A549 (cell line): ENCODE results near the gene ICE2. TPM values are rescaled to one million over a fixed set of nuclear protein-coding genes. Genes with fewer than 3 reads are reported as not detected.

Experiments used
- ATAC-seq, 2 experiments: fragments of 200-7000 bp in 1 of 2; fragments of >200 bp in 1 of 2; cut with Nextera tagmentation in 1 of 2; cut with Tn5 transposase in 1 of 2; 3 replicates each; pipeline versions ENCODE4 v1.8.0 to v1.9.1; 2018 to 2020; ENCODE audit warnings: mild to moderate bottlenecking in 1 of 2, moderate library complexity in 1 of 2
- CTCF ChIA-PET: fragments of 300-600 bp; sonication (Branson Sonifier 250); formaldehyde crosslinking; extraction: SDS; loops from one replicate; lab custom pipeline; 2021; ENCODE audit warnings: antibody characterized with exemption, inconsistent platforms; lab: Yijun Ruan, JAX
- POLR2A ChIA-PET: fragments of 350-600 bp; formaldehyde crosslinking; extraction: SDS; loops from one replicate; lab custom pipeline; 2021; ENCODE audit warnings: antibody characterized with exemption, inconsistent platforms; lab: Yijun Ruan, JAX
- DNase-seq, 2 experiments: peaks; one replicate each; pipeline versions ENCODE4 v3.0.0 to v3.0.0-alpha.2; 2011 to 2016; ENCODE audit warnings: low read depth in 1 of 2, low spot score in 1 of 2
- FAIRE-seq: peaks from 2 replicates; lab custom pipeline; 2011; peaks lifted over from hg19 to GRCh38; lab: Jason Lieb, UNC
- H3K27ac ChIP-seq, 2 experiments: fragments of >200 bp; sonication (Bioruptor Twin); formaldehyde crosslinking; 3 replicates each; pipeline ENCODE4 v1.5.1; 2016 to 2017
- H3K4me1 ChIP-seq: fragments of >200 bp; sonication (Bioruptor Twin); formaldehyde crosslinking; 3 replicates; pipeline ENCODE4 v1.6.1; 2016
- H3K4me2 ChIP-seq: fragments of >200 bp; sonication (Bioruptor Twin); formaldehyde crosslinking; 3 replicates; pipeline ENCODE4 v1.6.1; 2016
- H3K4me3 ChIP-seq: fragments of >200 bp; sonication (Bioruptor Twin); formaldehyde crosslinking; 3 replicates; pipeline ENCODE4 v1.5.1; 2016
- H3K9me3 ChIP-seq: fragments of >200 bp; sonication (Bioruptor Twin); formaldehyde crosslinking; 3 replicates; pipeline ENCODE4 v1.6.1; 2016
- BHLHE40 ChIP-seq: IDR thresholded peaks from 2 replicates; pipeline ENCODE4 v1.6.1; 2012; ENCODE audit warnings: low read depth, low read length, inconsistent platforms
- CBX8 ChIP-seq: fragments of 200-600 bp; sonication (generic); IDR thresholded peaks from 2 replicates; pipeline ENCODE4 v1.6.1; 2016
- CEBPB ChIP-seq, 2 experiments: fragments of >200 bp in 1 of 2; sonication (Bioruptor Twin) in 1 of 2; formaldehyde crosslinking in 1 of 2; IDR thresholded peaks; 2 replicates each; pipeline ENCODE4 v1.6.1; 2012 to 2016
- CHD2 ChIP-seq: fragments of 150-350 bp; IDR thresholded peaks from 2 replicates; pipeline ENCODE4 v1.6.1; 2014; ENCODE audit warnings: low read length; ENCODE audit not compliant: partially characterized antibody
- EHF ChIP-seq: fragments of 250-450 bp; sonication (Bioruptor Pico); IDR thresholded peaks from 2 replicates; pipeline ENCODE4 v1.5.0; 2020; ENCODE audit warnings: mild to moderate bottlenecking
- ESRRA ChIP-seq: fragments of 150-350 bp; IDR thresholded peaks from 2 replicates; pipeline ENCODE4 v1.6.1; 2014; ENCODE audit warnings: mild to moderate bottlenecking, low read length, borderline replicate concordance
- FOSB ChIP-seq: fragments of 250-450 bp; sonication (Bioruptor Pico); IDR thresholded peaks from 2 replicates; pipeline ENCODE4 v1.5.0; 2020; ENCODE audit warnings: mild to moderate bottlenecking, moderate library complexity
- FOXS1 ChIP-seq: fragments of 250-450 bp; sonication (Bioruptor Pico); IDR thresholded peaks from 2 replicates; pipeline ENCODE4 v1.5.0; 2020; ENCODE audit warnings: mild to moderate bottlenecking, moderate library complexity
- HEYL ChIP-seq: fragments of 250-450 bp; sonication (Bioruptor Pico); IDR thresholded peaks from 2 replicates; pipeline ENCODE4 v1.8.0; 2021; ENCODE audit warnings: mild to moderate bottlenecking, moderate library complexity
- HOXA7 ChIP-seq: fragments of 250-450 bp; sonication (Bioruptor Pico); IDR thresholded peaks from 2 replicates; pipeline ENCODE4 v1.5.0; 2020; ENCODE audit warnings: mild to moderate bottlenecking, moderate library complexity
- HOXB13 ChIP-seq: fragments of 250-450 bp; sonication (Bioruptor Pico); IDR thresholded peaks from 2 replicates; pipeline ENCODE4 v1.5.0; 2020; ENCODE audit warnings: low read depth, mild to moderate bottlenecking, moderate library complexity
- HOXB5 ChIP-seq: fragments of 250-450 bp; sonication (Bioruptor Pico); IDR thresholded peaks from 2 replicates; pipeline ENCODE4 v1.5.0; 2020; ENCODE audit warnings: mild to moderate bottlenecking, moderate library complexity
- JUN ChIP-seq, 2 experiments: fragments of >200 bp; sonication (Bioruptor Twin); formaldehyde crosslinking; IDR thresholded peaks; 2 replicates in 1 of 2; 3 replicates in 1 of 2; pipeline ENCODE4 v1.6.1; 2016 to 2017
- JUNB ChIP-seq: fragments of >200 bp; sonication (Bioruptor Twin); formaldehyde crosslinking; IDR thresholded peaks from 2 replicates; pipeline ENCODE4 v1.6.1; 2016
- KDM1A ChIP-seq: fragments of 200-600 bp; sonication (generic); IDR thresholded peaks from 2 replicates; pipeline ENCODE4 v1.6.1; 2016; ENCODE audit warnings: low read depth, mild to moderate bottlenecking
- MYC ChIP-seq: IDR thresholded peaks from 2 replicates; pipeline ENCODE4 v1.6.1; 2012; ENCODE audit warnings: mild to moderate bottlenecking, inconsistent platforms, low read length, improper control_type of control experiment, borderline replicate concordance
- NR3C1 ChIP-seq: fragments of >200 bp; sonication (Bioruptor Twin); formaldehyde crosslinking; IDR thresholded peaks from 3 replicates; pipeline ENCODE4 v1.6.1; 2017
- PHF8 ChIP-seq: fragments of 200-600 bp; sonication (generic); IDR thresholded peaks from 2 replicates; pipeline ENCODE4 v1.6.1; 2016; ENCODE audit warnings: low read depth, mild to moderate bottlenecking, antibody characterized with exemption, moderate library complexity, borderline replicate concordance
- POLR2A ChIP-seq: IDR thresholded peaks from 2 replicates; pipeline ENCODE4 v1.6.1; 2012; ENCODE audit warnings: mild to moderate bottlenecking, low read length
- POLR2AphosphoS2 ChIP-seq: conservative IDR thresholded peaks from 2 replicates; pipeline ENCODE4 v1.6.1; 2012; ENCODE audit warnings: low read length, improper control_type of control experiment, inconsistent platforms
- RARB ChIP-seq: fragments of 250-450 bp; sonication (Bioruptor Pico); IDR thresholded peaks from 2 replicates; pipeline ENCODE4 v1.8.0; 2021; ENCODE audit warnings: mild to moderate bottlenecking, moderate library complexity
- RFX5 ChIP-seq: fragments of 450-650 bp; IDR thresholded peaks from 2 replicates; pipeline ENCODE4 v1.7.1; 2014; ENCODE audit warnings: antibody characterized with exemption, mild to moderate bottlenecking, moderate library complexity
- SMC3 ChIP-seq: fragments of >200 bp; sonication (Bioruptor Twin); formaldehyde crosslinking; IDR thresholded peaks from 3 replicates; pipeline ENCODE4 v1.6.1; 2018; ENCODE audit warnings: inconsistent platforms
- SREBF2 ChIP-seq: fragments of 450-650 bp; IDR thresholded peaks from 2 replicates; pipeline ENCODE4 v1.6.1; 2014; ENCODE audit warnings: mild to moderate bottlenecking, moderate library complexity
- TFCP2L1 ChIP-seq: fragments of 250-450 bp; sonication (Bioruptor Pico); IDR thresholded peaks from 2 replicates; pipeline ENCODE4 v1.5.0; 2021; ENCODE audit warnings: mild to moderate bottlenecking
- ZNF302 ChIP-seq: fragments of 250-450 bp; sonication (Bioruptor Pico); IDR thresholded peaks from 2 replicates; pipeline ENCODE4 v1.9.0; 2021; ENCODE audit warnings: inconsistent platforms, mild to moderate bottlenecking, moderate library complexity
- WGBS: methylation state at CpG from one replicate; pipeline ENCODE4 v1.1.6; 2017; ENCODE audit errors: missing lambda C conversion rate; 5-methylcytosine and 5-hydroxymethylcytosine counted together
- polyA plus RNA-seq, 4 experiments: library from polyadenylated mRNA; depleted of rRNA in 3 of 4; stranded (reverse); fragments of >200 nt; fragmentation: RNase III in 1 of 4; extraction: RNeasy Plus Mini Kit Qiagen cat#74134 plus additional on column Dnase treatment in 1 of 4; gene quantifications; 2 replicates in 3 of 4; 3 replicates in 1 of 4; pipeline ENCODE4 v1.2.3, GENCODE V29; 2011 to 2017
- TF ChIP-seq, protein P1 (sequence below): fragments of >200 bp; sonication (Bioruptor Twin); formaldehyde crosslinking; IDR thresholded peaks from 3 replicates; pipeline ENCODE4 v1.6.1; 2016
- TF ChIP-seq, protein P2 (sequence below): IDR thresholded peaks from 2 replicates; pipeline ENCODE4 v1.6.1; 2012
- TF ChIP-seq, protein P3 (sequence below): fragments of 150-350 bp; IDR thresholded peaks from 2 replicates; pipeline ENCODE4 v1.6.1; 2014; ENCODE audit warnings: low read depth, mild to moderate bottlenecking, low read length
- TF ChIP-seq, protein P4 (sequence below): fragments of >200 bp; sonication (Bioruptor Twin); formaldehyde crosslinking; IDR thresholded peaks from 3 replicates; pipeline ENCODE4 v1.5.1; 2016
- TF ChIP-seq, protein P5 (sequence below): IDR thresholded peaks from 2 replicates; pipeline ENCODE4 v1.6.1; 2012
- TF ChIP-seq, protein P6 (sequence below): fragments of >200 bp; sonication (Bioruptor Twin); formaldehyde crosslinking; IDR thresholded peaks from 2 replicates; pipeline ENCODE4 v1.6.1; 2016

ICE2 gene
- polyA plus RNA-seq, 2 of the 4 experiments (the other 2 are of a cell fraction): 43.1 to 87.6 TPM

DNA sequence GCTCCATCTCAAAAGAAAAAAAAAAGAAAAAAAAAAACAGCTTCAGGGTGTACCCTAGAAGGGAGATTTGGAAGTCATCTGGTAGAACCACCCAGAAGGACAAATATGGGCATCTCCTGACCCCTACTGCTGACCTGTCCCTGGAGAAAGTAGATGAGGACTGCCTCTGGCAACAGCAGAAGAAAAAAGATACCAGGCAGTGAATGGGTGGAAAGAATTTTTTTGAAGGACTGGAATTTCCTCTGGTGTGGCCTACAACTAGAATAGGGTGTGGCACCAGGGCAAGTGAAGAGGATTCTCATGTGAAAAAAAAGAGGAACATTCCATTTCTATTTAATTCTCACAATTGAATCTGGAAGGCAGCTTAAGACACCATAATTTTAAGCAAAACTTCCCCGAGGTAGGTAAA is 84.2 kb downstream of the ICE2 start:
- Histone ChIP-seq H3K4me2 (peak overlapping the region; percentile 94), H3K27ac (peak overlapping the region; percentile 97 to 99), H3K9me3 (no peaks in the 10 kb centered on the region), H3K4me1 (peaks cover 58% of the 10 kb centered on the region), H3K4me3 (peak overlapping the region; percentile 88)
- DNase-seq (no peak), FAIRE-seq (no peak), ATAC-seq (no peak)
- 2% methylated on average over 1 of the region's 1 CpG for WGBS
- TF ChIP-seq BHLHE40: no peak
- TF ChIP-seq SMC3: no peak
- TF ChIP-seq HOXA7: peak; percentile 72
- peak; percentile 29; the same call in 1 of the 2 replicates for TF ChIP-seq RARB (CRISPR knock-in tag)
- TF ChIP-seq JUN (IDR thresholded peaks at IDR 0.05): peak in 1 of 2 experiments; percentile 18; a peak in 2 of 5 replicates
- TF ChIP-seq FOSB (CRISPR knock-in tag): 0 out of 2 replicates have a peak, but pooled peaks have one; percentile 45
- TF ChIP-seq HOXB13 (CRISPR knock-in tag): 0 out of 2 replicates have a peak, but pooled peaks have one; percentile 35
- CTCF ChIA-PET: interaction anchor here (0.9 to 6.5 kb wide), 13 partner anchors 12 to 126 kb away, joined by 3 to 58 read pairs (median 4); no protein-coding TSS in a partner anchor
- POLR2A ChIA-PET: interaction anchor here (0.8 to 10.2 kb wide), 8 partner anchors 13 to 34 kb away, joined by 3 to 152 read pairs (median 28); no protein-coding TSS in a partner anchor

DNA sequence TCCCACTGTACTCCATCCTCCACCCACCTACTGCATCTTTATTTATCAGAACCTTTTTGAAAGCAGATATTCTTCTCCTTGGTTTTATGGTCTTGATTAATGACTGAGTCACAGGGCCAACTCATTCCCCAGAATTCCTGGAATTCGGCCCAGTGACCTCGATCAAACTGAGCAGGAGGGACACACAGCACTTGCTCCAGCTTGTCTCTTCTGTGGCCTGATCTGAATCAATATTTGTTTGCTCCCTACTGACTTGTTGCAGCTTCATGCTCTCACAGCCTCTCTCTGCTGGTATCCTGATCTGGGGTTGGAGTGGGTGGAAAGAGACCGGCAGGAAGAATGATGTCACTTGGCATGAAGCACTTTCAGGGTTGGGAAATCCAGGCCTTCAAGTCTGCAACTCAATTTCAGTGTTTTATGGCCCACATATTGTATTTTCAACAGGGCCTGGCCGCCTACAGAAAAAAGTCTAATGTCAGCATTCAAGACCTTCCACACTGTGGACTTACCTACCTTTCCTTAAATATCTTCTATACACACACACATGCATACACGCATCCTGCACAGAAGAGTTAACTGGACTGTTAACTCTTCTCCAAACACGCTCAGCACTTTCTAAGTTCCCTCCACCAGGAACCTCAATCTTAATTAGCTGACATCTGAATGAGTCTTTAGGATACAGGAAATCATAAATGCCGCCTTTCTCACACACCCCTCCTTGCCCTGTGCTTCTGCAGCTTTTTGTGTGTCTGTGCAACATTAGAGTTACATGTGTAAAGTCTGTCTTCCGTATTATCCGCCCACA is 85.8 kb downstream of the ICE2 start:
- WGBS: 8% methylated on average over 9 of the region's 9 CpGs
- DNase-seq (peak; percentile 89 to 98), FAIRE-seq (peak; percentile 98), ATAC-seq (peak; percentile 53 to 69)
- Histone ChIP-seq H3K4me2 (peak overlapping the region; percentile 94), H3K27ac (peak overlapping the region; percentile 97 to 99), H3K9me3 (no peaks in the 10 kb centered on the region), H3K4me3 (peak overlapping the region; percentile 88), H3K4me1 (peaks cover 66% of the 10 kb centered on the region)
- ChIA-PET POLR2A (interaction anchor here (0.6 to 10.2 kb wide), 16 partner anchors 11 to 127 kb away, joined by 3 to 152 read pairs (median 6); no protein-coding TSS in a partner anchor), CTCF (interaction anchor here (0.6 to 6.5 kb wide), 14 partner anchors 9 to 127 kb away, joined by 3 to 58 read pairs (median 4); no protein-coding TSS in a partner anchor)
- TF ChIP-seq, protein P1, sequence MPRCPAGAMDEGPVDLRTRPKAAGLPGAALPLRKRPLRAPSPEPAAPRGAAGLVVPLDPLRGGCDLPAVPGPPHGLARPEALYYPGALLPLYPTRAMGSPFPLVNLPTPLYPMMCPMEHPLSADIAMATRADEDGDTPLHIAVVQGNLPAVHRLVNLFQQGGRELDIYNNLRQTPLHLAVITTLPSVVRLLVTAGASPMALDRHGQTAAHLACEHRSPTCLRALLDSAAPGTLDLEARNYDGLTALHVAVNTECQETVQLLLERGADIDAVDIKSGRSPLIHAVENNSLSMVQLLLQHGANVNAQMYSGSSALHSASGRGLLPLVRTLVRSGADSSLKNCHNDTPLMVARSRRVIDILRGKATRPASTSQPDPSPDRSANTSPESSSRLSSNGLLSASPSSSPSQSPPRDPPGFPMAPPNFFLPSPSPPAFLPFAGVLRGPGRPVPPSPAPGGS: peak; percentile 96; the same call in 2 of the 3 replicates
- TF ChIP-seq KDM1A (no peak), BHLHE40 (no peak), HOXB13 (CRISPR knock-in tag) (peak; percentile 85; the same call in 1 of the 2 replicates), EHF (CRISPR knock-in tag) (peak; percentile 5; the same call in 1 of the 2 replicates), POLR2A (no peak), CHD2 (no peak), RFX5 (no peak), HEYL (CRISPR knock-in tag) (peak; percentile 43; the same call in 1 of the 2 replicates), ZNF302 (CRISPR knock-in tag) (no peak), CBX8 (no peak), MYC (no peak), JUNB (peak; percentile 98), CEBPB (IDR thresholded peaks at IDR 0.05) (peak; percentile 96 to 98), PHF8 (no peak), SREBF2 (no peak), FOSB (CRISPR knock-in tag) (peak; percentile 86), HOXB5 (CRISPR knock-in tag) (peak; percentile 72; the same call in 1 of the 2 replicates), ESRRA (no peak), POLR2AphosphoS2 (peak; percentile 98), TFCP2L1 (CRISPR knock-in tag) (peak; percentile 95), FOXS1 (peak; percentile 42; the same call in 1 of the 2 replicates), NR3C1 (no peak)
- TF ChIP-seq, protein P2, sequence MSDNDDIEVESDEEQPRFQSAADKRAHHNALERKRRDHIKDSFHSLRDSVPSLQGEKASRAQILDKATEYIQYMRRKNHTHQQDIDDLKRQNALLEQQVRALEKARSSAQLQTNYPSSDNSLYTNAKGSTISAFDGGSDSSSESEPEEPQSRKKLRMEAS: peak; percentile 93
- TF ChIP-seq, protein P3, sequence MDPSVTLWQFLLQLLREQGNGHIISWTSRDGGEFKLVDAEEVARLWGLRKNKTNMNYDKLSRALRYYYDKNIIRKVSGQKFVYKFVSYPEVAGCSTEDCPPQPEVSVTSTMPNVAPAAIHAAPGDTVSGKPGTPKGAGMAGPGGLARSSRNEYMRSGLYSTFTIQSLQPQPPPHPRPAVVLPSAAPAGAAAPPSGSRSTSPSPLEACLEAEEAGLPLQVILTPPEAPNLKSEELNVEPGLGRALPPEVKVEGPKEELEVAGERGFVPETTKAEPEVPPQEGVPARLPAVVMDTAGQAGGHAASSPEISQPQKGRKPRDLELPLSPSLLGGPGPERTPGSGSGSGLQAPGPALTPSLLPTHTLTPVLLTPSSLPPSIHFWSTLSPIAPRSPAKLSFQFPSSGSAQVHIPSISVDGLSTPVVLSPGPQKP: no peak
- TF ChIP-seq, protein P4, sequence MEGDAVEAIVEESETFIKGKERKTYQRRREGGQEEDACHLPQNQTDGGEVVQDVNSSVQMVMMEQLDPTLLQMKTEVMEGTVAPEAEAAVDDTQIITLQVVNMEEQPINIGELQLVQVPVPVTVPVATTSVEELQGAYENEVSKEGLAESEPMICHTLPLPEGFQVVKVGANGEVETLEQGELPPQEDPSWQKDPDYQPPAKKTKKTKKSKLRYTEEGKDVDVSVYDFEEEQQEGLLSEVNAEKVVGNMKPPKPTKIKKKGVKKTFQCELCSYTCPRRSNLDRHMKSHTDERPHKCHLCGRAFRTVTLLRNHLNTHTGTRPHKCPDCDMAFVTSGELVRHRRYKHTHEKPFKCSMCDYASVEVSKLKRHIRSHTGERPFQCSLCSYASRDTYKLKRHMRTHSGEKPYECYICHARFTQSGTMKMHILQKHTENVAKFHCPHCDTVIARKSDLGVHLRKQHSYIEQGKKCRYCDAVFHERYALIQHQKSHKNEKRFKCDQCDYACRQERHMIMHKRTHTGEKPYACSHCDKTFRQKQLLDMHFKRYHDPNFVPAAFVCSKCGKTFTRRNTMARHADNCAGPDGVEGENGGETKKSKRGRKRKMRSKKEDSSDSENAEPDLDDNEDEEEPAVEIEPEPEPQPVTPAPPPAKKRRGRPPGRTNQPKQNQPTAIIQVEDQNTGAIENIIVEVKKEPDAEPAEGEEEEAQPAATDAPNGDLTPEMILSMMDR: no peak
- TF ChIP-seq, protein P5, sequence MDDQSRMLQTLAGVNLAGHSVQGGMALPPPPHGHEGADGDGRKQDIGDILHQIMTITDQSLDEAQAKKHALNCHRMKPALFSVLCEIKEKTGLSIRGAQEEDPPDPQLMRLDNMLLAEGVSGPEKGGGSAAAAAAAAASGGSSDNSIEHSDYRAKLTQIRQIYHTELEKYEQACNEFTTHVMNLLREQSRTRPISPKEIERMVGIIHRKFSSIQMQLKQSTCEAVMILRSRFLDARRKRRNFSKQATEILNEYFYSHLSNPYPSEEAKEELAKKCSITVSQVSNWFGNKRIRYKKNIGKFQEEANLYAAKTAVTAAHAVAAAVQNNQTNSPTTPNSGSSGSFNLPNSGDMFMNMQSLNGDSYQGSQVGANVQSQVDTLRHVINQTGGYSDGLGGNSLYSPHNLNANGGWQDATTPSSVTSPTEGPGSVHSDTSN: peak; percentile 89
- TF ChIP-seq, protein P6, sequence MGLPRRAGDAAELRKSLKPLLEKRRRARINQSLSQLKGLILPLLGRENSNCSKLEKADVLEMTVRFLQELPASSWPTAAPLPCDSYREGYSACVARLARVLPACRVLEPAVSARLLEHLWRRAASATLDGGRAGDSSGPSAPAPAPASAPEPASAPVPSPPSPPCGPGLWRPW: peak; percentile 58; the same call in 1 of the 2 replicates
